ENCODE data around the gene SFT2D3. TPM values are rescaled to one million over a fixed set of nuclear protein-coding genes. Genes with fewer than 3 reads are reported as not detected.

Gene SFT2D3
- total and polyA plus RNA-seq, 2 of the 13 experiments (the other 11 are each of a cell fraction or from before 2014, with no cell fraction given): 8.3 to 9.4 TPM

DNA sequence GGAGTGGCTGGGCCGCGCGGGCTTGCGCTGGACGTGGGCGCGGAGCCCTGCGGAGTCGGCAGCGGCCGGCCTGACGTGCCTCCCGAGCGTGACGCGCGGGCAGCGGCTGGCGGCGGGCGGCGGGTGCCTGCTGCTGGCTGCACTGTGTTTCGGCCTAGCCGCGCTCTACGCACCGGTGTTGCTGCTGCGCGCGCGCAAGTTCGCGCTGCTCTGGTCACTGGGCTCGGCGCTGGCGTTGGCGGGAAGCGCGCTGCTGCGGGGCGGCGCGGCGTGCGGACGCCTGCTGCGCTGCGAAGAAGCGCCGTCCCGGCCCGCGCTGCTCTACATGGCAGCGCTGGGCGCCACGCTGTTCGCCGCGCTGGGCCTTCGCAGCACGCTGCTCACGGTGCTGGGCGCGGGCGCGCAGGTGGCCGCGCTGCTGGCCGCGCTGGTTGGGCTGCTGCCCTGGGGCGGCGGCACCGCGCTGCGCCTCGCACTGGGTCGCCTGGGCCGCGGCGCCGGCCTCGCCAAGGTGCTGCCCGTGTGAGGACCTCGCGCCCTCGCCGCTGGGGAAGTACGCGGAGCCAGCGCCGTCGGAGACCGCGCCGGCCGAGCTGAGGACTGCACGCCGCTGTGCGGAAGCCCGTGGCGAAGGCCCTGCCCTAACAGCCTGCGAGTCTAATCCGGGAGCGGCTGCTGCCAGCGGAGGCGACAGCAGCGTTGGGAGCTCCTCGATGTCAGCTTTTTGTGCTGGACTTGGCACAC, 526 bp downstream of the SFT2D3 start (continued):
- TF ChIP-seq ZBTB7B (CRISPR knock-in tag; IDR thresholded peaks at IDR 0.05): peak; percentile 63; the same call in 1 of the 2 replicates
- TF ChIP-seq GATAD1 (CRISPR knock-in tag; IDR thresholded peaks at IDR 0.05): peak; percentile 56; the same call in 1 of the 2 replicates
- TF ChIP-seq SP1 (IDR thresholded peaks at IDR 0.05): no peak
- TF ChIP-seq SP1 (CRISPR knock-in tag; IDR thresholded peaks at IDR 0.05): peak; percentile 43
- TF ChIP-seq SOX13 (IDR thresholded peaks at IDR 0.05): no peak
- peak in 1 of 2 experiments; percentile 22; a peak in 1 of 4 replicates for TF ChIP-seq SOX13 (CRISPR knock-in tag; conservative IDR thresholded peaks at IDR 0.05 in 1 of 2, IDR thresholded peaks at IDR 0.05 in 1 of 2)
- peak; percentile 16; the same call in 1 of the 2 replicates for TF ChIP-seq ZSCAN9 (CRISPR knock-in tag; IDR thresholded peaks at IDR 0.05; ENCODE audit: borderline replicate concordance)
- TF ChIP-seq NR1H2 (CRISPR knock-in tag; IDR thresholded peaks at IDR 0.05; ENCODE audit: borderline replicate concordance, low read depth): no peak
- TF ChIP-seq ZBTB42 (CRISPR knock-in tag; IDR thresholded peaks at IDR 0.05): peak; percentile 80; the same call in 1 of the 2 replicates
- TF ChIP-seq ZNF589 (CRISPR knock-in tag; conservative IDR thresholded peaks at IDR 0.05): 0 out of 2 replicates have a peak, but pooled peaks have one; percentile 65
- no peak for TF ChIP-seq RARG (CRISPR knock-in tag; IDR thresholded peaks at IDR 0.05; ENCODE audit: low read depth)
- no peak for TF ChIP-seq ZSCAN30 (CRISPR knock-in tag; IDR thresholded peaks at IDR 0.05)
- TF ChIP-seq NFYB (CRISPR knock-in tag; IDR thresholded peaks at IDR 0.05): no peak
- TF ChIP-seq, protein P1, sequence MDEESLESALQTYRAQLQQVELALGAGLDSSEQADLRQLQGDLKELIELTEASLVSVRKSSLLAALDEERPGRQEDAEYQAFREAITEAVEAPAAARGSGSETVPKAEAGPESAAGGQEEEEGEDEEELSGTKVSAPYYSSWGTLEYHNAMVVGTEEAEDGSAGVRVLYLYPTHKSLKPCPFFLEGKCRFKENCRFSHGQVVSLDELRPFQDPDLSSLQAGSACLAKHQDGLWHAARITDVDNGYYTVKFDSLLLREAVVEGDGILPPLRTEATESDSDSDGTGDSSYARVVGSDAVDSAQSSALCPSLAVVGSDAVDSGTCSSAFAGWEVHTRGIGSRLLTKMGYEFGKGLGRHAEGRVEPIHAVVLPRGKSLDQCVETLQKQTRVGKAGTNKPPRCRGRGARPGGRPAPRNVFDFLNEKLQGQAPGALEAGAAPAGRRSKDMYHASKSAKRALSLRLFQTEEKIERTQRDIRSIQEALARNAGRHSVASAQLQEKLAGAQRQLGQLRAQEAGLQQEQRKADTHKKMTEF (CRISPR knock-in tag; IDR thresholded peaks at IDR 0.05): peak; percentile 50; the same call in 1 of the 2 replicates
- TF ChIP-seq, protein P2, sequence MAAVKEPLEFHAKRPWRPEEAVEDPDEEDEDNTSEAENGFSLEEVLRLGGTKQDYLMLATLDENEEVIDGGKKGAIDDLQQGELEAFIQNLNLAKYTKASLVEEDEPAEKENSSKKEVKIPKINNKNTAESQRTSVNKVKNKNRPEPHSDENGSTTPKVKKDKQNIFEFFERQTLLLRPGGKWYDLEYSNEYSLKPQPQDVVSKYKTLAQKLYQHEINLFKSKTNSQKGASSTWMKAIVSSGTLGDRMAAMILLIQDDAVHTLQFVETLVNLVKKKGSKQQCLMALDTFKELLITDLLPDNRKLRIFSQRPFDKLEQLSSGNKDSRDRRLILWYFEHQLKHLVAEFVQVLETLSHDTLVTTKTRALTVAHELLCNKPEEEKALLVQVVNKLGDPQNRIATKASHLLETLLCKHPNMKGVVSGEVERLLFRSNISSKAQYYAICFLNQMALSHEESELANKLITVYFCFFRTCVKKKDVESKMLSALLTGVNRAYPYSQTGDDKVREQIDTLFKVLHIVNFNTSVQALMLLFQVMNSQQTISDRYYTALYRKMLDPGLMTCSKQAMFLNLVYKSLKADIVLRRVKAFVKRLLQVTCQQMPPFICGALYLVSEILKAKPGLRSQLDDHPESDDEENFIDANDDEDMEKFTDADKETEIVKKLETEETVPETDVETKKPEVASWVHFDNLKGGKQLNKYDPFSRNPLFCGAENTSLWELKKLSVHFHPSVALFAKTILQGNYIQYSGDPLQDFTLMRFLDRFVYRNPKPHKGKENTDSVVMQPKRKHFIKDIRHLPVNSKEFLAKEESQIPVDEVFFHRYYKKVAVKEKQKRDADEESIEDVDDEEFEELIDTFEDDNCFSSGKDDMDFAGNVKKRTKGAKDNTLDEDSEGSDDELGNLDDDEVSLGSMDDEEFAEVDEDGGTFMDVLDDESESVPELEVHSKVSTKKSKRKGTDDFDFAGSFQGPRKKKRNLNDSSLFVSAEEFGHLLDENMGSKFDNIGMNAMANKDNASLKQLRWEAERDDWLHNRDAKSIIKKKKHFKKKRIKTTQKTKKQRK (IDR thresholded peaks at IDR 0.05; ENCODE audit: low read length): no peak
- peak; percentile 41; the same call in 1 of the 2 replicates for TF ChIP-seq ZMYM3 (CRISPR knock-in tag; IDR thresholded peaks at IDR 0.05)
- no peak for TF ChIP-seq SIX1 (CRISPR knock-in tag; IDR thresholded peaks at IDR 0.05; ENCODE audit: borderline replicate concordance)
- no peak; the same call in 1 of the 2 replicates for TF ChIP-seq ZNF841 (CRISPR knock-in tag; IDR thresholded peaks at IDR 0.05; ENCODE audit: borderline replicate concordance)
- TF ChIP-seq ZSCAN21 (CRISPR knock-in tag; IDR thresholded peaks at IDR 0.05; ENCODE audit: borderline replicate concordance): peak; percentile 58
- TF ChIP-seq ZHX1 (CRISPR knock-in tag; IDR thresholded peaks at IDR 0.05; ENCODE audit: low read depth): no peak

Measured in HepG2 (cell line).